Measurements from ENCODE around the gene RBM44. TPM values are rescaled to one million over a fixed set of nuclear protein-coding genes. Genes with fewer than 3 reads are reported as not detected.
"Not testable (repeated sequence)": the region's sequence is repeated elsewhere in the genome, so short reads cannot be mapped to it uniquely, and the experiment has no call there.

The RBM44 gene
- polyA plus RNA-seq, 3 donors, result 0.53 to 1.1 (median 0.70) TPM

DNA sequence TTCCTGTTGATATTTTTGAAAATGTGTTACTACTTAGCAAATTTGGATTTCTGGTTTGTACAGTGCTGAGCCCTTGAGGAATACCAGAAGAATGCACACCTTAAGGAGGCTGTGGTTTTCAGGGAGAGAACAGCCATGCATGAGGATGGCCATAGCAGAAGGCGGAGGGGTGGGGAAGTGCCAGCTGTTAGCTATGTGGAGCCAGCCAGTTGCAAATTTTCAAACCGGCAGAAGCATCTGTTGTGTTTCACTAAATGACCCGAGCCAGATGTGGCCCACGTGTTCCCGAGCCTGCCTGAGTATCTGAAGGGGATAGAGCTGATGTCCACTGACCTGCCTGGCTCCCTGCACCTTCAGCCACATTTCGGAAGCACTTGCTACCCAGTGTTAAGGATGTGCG, 16.4 kb upstream of the RBM44 start:
- DNase-seq, result no peak

DNA sequence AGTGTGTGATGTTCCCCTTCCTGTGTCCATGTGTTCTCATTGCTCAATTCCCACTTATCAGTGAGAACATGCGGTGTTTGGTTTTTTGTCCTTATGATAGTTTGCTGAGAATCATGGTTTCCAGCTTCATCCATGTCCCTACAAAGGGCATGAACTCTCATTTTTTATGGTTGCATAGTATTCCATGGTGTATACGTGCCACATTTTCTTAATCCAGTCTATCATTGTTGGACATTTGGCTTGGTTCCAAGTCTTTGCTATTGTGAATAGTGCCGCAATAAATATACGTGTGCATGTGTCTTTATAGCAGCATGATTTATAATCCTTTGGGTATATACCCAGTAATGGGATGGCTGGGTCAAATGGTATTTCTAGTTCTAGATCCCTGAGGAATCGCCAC, 14.9 kb upstream of the RBM44 start:
- not testable (repeated sequence) for DNase-seq

DNA sequence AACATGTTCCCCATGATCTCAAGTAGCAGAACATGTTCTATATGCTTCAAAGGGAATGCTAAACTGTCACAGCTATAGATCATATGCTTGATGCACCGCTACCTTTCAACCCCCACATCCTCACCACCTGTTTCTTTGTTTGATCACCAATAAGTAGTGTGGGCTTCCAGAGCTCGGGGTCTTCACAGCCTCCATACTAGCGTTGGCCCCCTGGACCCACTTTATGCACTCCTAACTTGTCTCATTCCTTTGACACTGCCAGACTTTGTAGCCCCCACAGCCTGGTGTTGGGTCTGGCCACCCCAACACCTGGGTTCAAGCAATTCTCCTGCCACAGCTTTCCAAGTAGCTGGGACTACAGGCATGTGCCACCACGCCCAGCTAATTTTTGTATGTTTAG, 11.6 kb upstream of the RBM44 start:
- DNase-seq, result no peak

DNA sequence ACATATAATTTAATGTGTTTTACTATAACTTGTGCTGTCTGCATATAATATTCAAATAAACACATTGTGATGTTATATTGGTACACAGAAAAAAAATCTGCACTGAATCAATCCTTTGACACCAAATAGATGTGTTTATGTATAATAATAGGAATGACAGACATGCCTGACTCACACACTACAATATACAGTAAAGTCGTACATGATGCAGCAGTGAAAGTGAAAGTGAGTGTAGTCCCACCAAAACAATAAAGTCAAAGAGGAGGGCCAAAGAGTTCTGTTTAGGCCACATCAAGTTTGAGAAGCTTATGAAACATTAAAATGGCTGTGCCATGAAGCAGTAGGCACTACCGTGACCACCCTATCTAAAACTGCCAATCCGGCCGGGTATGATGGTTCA, 8.2 kb upstream of the RBM44 start:
- no peak for DNase-seq

DNA sequence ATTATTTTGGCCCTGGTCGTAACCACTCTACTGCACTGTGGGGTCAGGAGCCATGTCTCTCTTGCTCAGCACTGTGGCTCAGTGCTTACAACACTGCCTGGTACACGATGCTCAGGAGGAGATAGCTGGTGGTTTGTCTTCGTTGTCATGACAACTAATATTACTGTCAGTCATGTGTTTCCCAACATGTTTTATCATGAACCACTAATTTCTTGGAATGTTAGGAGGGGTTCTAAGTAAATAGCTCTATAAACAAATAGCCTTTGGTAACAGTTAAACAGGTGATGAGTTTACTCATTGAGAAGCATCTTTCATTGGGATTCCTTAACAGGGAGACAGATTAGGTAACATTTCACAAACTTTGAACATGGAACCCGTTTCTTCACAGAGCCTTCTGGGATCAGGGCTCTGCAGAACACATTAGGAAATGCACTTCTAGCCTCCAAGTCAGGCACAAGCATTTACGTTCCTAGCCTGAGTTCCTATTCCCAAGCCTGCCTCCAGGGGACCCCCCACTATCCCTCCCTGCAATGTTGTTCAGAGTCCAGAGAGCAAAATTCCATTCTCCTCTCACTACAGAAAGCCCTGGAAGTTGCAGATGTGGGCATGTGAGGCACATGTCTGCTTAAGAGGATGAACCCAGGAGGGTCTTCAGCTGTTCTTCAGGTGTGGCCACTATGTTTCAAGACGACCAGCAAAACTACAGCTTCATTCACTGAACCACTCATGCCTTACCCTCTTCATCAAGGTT, 6.4 kb upstream of the RBM44 start:
- no peak for DNase-seq

DNA sequence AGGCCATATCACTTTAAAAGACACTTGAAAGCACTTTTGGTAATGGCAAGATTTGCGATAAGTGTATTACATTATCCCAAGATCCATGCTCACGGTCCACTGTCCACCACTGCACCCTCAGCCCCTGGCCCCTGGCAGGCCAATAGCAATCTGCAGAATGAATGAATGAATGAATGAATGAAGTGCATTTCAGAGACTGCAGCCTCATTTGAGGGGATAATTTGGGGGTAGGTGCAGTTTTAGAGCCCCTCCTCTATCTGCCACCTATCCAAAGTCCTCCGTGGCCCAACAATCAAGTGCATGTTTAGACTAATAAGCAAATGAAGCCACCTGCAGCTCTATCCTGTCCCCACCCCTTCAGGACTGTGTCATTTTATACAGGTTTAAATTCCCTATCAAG, 1.3 kb upstream of the RBM44 start:
- DNase-seq, result no peak

DNA sequence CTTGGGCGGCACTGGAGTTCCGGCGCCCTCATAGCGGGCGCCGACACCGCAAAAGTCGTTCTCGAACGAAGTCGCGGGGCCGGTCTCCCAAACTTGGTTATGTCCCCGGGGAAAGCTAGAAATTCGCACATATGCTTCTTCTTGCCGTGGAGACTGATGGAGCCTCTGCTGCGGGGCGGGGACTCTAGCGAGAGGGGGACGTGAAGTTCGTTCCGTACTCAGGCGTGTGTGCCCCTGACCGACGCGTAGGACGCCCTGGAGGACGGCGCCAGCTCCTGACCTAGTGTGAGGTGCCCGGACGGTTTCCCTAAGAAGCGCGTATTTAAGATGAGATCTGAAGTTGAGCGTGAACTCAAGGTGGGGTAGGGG, 465 bp downstream of the RBM44 start:
- DNase-seq, result no peak

DNA sequence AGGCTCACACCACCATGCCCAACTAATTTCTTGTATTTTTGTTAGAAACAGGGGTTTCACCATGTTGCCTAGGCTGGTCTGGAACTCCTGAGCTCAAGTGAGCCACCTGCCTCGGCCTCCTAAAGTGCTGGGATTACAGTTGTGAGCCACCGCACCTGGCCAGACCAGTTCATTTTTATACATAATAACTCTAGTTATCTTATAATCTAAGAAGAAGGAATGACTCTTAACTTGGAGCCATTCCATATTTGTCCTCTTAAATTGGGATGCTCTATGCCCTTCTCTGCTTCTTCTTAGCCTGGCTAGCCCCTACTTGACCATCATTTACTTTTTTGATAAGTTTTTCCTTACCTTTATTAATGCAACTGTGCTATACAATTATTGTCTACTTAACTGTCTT, 2.9 kb downstream of the RBM44 start:
- no peak for DNase-seq

DNA sequence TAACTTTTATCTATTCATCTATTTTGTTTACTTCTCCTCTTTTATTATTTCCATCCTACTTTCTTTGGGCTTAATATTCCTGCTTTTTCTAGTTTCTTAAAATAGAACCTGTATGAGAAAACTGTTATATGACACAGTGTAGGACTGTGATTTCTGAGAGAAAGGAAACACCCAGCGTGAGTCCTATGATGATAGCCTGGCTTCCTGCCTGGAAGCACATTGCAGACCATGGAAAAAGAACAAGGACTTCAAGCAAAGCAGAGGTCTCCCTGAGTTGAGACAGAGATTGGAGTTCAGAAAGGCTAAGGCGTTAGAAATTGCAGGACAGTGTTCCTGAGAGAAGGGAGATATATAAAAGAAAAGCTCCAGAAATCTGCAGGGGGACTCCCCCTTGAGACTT, 7.8 kb downstream of the RBM44 start:
- no peak for DNase-seq

DNA sequence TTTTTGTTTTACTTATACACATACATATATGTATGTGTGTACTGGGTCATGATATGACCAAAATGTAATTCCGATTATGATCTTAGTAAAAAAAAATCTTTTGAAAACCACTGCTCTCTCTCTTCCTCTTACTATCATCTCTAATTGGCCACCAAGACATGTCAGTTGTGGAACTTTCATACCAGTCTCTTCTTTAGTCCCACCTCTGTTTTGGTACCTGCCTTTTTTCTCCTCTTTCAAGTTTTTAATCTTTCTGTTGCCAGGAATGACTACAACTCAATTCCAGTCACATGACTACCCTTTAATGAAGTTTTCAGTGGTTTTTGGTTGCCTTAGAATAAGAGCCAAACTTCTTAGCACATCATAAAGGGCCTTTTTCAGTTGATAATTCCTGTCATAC, 17.1 kb downstream of the RBM44 start:
- DNase-seq, result no peak

DNA sequence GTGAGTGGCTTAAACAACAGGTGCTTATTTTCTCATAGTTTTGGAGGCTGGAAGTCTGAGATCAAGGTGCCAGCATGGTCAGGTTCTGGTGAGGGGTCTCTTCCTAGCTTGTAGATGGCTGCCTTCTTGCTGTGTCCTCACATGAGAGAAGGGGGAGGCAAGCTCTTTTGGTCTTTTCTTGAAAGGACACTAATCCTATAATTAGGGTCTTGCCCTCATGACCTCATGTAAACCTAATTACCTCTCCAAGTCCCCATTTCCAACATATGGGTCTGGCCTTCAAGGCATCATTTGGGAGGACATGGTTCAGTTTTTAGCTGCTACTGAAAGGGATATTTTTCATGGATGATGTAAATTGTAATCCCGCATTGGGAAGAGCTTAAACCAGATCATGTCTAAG, 18.0 kb downstream of the RBM44 start:
- no peak for DNase-seq

DNA sequence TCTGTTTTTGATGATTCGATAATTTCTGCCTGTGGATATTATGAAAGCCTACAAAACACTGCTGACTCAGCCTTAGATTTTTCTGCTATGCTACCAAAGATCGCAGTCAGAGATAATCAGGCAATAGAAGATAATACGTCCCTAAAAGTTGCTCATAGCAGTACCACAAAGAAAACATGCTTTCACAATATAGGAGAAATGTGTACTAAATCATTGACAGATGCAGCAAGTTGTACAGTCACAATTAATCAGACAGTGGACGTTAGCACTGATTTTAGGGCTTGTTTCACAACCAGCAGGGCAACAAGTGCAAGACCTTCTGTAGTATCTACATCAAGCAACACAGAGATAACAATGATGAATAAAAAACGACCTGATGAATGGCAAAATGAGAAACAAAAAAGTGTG, 19.5 kb downstream of the RBM44 start:
- no peak for DNase-seq

DNA sequence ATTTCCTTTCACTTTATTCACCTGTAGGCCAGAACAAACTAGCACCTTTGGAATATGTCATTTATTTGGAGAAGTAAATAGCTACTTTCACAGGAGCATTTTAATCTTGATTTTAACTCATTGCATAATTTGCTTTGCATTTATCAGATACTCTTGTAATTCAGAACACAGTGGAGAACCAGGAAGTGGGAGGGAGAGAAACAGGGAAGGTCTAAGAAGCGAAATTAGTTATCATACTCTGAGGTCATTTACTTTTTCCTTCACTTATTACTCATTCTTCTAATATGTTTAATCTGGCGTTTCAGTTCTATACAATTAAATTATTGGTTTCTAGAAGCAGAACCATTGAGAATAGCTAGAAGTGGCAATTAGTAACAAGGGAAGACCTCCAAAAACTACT, 20.7 kb downstream of the RBM44 start:
- DNase-seq, result no peak

DNA sequence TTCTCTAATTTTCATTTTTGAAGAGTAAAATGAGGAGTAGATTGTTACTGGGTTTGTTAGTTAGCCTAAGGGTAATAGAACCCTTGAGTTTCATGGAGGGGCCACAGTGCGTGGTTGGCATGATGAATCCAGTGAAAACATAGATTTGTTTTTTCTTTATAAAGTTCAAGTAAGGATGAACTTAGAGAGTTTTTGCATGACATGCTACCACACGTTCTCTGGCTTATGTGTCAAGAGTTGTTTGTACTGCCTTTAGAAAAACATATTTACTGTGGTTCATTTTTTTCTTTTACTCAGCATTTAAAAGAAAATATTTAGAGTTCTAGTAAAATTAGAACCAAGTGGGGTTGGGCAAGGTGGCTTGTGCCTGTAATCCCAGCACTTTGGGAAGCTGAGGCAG, 21.8 kb downstream of the RBM44 start:
- DNase-seq, result no peak

DNA sequence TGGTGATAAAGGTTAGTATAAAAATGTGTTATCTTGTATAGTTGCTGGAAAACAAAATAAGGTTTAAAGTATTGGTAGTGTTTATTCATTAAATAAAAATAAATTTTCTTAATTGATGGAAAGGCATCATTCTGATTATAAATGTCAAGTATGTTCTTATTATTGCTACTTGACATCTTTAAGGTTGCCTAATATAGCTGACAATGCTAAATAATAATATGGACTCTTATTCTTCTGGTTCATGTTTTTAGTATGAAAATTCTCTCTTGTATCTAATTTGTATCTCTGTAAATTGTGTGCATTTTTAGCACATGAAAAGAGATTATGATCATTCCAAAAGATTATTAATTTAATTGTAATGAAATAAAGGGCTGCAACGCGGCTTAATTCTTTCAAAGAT, 25.0 kb downstream of the RBM44 start:
- no peak for DNase-seq

DNA sequence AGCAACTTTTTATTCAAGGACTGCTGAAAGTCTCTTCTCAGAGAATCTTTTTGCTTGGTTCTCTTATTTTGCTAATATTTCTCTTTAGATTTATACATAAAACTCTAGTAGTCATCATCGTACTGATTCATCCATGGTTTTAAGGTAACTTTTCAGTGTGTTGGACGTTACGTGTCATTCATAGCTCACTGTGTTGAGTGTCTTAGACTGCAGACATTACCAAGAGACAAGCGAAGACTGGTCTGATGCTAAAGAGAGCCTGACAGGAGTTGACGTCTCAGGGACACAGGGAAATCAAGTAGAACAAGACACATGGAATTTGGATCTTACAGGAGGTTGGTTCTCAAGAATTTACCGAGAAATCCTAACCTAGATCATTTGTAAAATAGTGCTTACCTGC, 25.5 kb downstream of the RBM44 start:
- DNase-seq, result no peak

DNA sequence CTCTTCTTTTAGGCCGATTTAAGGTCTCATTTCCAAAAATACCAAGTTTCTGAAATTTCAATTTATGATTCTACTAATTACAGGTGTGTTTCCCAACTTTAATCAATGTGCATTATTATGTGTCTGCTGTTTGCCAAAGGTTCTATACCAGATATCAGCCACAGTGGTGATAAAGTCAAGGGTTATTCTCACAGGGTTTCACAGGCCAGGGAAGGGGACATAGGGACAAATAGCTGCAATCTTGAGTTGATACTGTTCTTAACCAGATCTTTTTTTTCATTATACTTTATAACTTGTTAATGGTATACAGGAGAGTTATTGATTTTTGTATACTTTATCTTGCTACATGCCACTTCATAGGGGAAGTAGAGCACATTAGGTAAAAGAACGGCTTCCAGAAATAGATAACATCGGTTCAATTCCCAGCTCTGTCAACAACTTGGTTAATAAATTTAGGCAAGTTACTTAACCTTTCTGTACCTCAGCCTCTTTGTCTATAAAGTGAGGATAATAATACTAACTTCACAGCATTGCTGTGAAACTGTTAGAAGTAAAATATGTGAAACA, 28.9 kb downstream of the RBM44 start:
- DNase-seq, result no peak

DNA sequence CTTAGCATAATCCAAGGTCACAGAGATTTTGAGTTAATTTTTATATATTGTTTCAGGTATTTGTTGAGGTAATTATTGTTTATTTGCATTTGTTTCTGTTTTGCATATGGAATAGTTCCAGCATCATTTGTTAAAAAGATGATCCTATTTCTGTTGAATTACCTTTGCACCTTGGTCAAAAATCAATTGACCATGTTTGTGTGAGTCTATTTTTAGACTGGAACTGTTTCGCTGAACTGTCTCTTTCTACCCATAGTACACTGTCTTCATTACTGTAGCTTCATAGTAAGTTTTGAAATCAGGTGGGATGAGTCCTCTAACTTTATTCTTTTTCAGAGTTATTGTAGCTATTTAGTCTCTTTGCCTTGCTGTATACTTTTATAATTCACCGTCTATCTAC, 31.9 kb downstream of the RBM44 start:
- DNase-seq, result no peak

DNA sequence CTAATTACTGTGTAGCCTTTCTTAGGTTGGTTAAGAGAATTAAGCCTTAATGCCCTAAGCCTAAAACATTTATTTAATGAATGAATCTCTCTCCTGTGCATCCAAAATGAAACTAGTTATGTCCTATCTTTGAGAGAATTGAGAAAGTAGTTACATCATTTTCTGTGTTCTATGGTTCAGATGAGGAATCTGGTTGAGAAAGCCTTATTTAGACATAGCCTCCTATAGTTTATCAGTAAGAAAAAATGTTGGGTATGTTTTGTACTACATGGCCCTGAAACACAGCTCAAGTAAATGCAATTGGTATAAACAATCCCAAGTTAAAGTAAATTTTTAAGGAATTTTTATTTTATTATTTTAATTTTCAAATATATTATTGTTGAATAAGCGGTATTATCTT, 35.0 kb downstream of the RBM44 start:
- no peak for DNase-seq

DNA sequence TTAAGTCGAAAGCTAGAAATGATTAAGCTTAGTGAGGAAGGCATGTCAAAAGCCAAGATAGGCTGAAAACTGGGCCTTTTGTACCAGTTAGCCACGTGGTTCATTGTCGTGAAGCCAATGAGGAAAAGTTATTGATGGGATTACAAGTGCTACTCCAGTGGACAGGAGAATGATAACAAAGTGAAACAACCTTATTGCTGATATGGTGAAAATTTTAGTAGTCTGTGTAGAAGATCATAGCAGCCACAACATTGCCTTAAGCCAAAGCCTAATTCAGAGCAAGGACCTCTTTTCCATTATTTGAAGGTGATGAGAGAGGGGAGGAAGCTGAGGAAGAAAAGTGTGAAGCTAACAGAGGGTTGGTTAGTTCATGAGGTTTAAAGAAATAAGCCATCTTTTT, 36.8 kb downstream of the RBM44 start:
- DNase-seq, result no peak

DNA sequence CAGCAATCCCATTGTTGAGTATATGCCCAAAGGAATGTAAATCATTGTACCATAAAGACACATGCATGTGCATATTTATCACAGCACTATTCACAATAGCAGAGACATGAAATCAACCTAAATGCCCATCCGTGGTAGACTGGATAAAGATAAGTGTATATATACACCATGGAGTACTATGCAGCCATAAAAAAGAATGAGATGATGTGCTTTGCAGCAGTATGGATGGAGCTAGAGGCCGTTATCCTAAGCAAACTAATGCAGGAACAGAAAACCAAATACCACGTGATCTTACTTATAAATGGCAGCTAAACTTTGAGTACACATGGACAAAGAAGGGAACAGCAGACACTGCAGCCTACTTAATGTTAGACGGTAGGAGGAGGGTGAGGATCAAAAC, 42.5 kb downstream of the RBM44 start:
- no peak for DNase-seq

DNA sequence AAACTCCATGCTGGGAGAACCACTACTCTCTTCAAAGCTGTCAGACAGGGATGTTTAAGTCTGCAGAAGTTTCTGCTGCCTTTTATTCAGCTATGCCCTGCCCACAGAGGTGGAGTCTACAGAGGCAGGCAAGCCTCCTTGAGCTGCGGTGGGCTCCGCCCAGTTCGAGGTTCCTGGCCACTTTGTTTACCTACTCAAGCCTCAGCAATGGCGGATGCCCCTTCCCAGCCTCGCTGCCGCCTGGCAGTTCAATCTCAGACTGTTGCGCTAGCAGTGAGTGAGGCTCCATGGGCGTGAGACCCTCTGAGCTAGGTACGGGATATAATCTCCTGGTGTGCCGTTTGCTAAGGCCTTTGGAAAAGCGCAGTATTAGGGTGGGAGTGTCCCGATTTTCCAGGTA, 50.4 kb downstream of the RBM44 start:
- not testable (repeated sequence) for DNase-seq

DNA sequence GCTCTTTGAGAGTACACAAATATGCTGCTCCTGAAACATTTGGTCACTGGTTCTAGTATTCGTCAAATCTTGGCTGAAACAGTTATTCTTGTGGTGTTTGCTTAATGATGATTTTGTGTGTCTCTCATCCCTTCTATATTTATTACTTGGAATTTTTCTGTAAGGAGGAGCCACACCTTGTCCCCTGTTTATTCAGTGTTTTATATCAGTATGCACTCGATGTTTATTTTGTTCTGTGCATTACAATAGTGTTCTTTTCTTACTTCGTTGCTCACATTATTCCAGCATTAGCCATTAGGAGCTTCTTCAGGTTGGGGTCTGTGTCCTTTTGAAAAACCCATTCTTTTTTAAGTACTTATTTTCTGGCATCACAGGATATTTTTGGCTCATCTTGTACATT, 55.7 kb downstream of the RBM44 start:
- DNase-seq, result no peak

DNA sequence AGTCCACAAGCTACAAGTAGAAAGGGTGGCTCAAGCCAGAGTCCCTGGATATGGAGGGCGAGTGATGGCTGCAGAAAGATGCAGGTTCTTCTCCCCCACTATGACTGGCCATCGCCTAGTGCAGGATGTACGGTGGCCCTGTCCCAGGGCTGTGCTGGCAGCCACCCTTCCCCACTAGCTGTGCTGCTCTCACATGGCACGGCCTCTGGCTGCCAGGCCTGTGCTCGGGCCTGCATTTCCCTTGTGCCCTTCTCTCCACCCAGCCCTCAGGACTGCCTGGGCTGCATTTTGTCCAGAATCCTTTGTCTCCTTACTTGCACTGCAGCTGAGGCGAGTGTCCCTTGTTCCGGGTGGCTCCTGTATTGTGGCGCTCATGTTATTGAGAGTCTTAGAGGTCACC, 59.2 kb downstream of the RBM44 start:
- no peak for DNase-seq

All from renal pelvis (tissue), 4 donors.